GM21825 (cell line): Measurements from ENCODE around the gene CEND1.

Source experiments
- ATAC-seq: cut with Tn5 transposase; IDR thresholded peaks from one replicate; pipeline ENCODE4 v1.9.1; 2021; ENCODE audit warnings: mild to moderate bottlenecking, moderate library complexity; ENCODE audit not compliant: unreplicated experiment

The CEND1 gene

DNA sequence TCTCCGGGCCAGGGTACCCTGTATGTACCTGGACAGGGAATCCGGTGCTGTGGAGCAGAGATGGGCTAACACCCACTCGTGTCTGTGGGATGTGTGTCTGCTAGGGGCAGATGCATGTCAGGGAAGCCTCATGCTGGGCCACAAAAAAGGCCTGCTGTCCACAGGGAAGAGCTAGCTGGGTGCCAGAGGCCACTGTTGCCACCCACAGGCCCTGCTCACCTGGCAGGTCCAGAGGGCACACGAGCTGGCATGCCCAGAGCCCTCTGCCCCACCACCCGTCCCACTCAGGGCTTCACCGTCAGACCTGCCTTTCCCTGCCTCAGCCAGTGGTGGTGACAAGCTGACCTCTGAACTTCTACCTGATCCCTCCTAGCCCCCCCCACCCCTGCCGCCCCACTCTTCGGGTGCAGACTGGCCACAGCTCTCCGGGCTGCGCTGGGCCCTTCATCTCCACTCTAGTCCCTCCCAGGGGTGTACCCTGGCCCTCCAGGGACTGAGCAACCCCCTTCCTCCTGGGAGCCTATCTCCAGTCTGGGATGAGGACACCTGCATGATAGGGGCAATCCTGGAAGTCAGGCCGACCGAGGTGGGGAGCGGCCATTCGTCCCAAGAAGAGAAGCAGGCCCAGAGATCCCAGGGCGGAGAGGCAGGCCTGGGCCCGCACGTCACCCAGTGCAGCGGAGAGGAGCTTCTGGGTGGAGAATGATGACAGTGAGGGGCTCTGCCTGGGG is 6.8 kb upstream of the CEND1 start:
- ATAC-seq = peak; percentile 0

DNA sequence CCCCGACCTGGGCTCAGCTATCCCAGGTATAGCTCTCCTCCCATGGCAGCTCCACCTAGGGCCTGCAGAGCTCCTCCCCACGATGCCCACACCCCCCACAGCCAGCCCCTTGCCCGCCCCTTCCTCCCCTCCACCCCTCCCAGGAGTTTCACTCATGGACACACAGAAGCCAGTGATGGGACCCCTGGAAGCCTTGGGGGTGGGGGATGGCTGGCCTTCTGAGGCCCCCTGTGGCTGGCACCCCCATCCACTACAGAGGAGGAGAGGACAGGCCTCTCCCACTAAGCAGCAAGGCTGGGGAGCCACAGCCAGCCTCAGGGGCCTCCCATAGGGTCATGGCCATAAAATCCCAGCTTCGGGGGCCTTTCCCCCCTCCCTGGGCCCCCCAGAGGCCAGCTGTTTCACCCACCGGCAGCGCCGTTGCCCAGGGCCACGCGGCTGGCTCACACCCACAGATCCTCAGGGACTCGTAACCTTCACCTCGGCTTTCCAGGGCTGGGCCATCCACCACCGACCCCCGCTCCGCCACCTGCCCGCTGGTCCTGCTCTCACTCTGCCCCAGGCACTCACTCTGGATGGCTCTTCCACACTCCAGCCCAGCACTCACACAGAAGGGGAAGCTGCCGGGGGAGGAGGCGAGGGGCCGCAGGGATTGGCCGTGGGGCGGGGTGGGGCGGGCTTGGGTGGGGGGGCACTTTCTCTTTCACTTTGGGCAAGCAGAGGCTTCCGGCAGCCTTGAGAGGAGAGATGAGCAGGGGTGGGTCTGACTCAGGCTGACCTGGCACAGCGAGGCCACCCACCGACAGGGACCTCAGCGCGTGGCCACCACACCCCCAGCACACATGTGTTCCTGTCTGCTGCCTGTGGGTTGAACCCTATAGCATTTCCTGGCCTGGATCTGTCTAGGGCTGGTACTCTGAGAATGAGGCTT is 6.0 kb upstream of the CEND1 start:
- peak; percentile 31 for ATAC-seq

DNA sequence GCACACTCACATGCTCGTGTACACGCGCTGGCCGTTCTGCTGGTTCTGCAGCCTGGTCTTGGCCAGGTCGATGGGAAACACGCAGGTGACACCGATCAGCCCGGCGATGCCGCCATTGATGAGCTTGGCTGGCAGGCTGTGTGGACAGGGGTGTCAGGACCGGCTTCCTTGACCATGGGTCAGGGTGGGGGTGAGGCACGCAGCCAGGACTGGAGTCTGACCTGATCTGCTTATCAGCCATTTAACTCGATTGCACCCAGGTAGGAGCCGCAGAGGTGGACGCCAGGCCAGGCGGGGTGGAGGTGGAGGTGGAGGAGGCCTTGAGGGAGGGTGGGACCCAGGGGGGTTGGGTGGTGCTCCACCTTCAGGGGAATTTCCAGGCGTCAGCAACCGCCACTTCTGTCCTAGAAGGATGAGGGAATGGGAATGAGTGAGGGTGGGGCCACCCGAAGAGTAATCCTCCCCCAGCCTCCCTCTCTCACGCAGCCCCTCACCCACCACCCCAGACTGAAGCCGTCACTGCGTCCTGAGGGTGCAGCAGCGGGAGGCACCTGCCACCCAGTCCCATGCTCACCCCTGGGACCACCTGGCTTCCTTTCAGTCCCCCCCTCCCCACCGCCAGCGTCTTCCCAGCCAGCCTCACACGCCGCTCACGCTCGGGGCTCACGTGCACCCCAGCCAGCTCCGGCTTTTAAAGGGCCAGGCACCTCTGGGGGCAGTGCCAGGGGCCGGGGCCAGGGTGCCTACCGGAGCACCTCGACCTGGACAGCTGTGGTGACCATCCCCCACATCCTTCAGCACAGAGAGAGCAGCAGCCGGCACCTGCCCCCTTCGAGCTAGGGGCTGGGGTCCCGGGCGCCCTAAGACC is 5.1 kb upstream of the CEND1 start:
- no peak for ATAC-seq

DNA sequence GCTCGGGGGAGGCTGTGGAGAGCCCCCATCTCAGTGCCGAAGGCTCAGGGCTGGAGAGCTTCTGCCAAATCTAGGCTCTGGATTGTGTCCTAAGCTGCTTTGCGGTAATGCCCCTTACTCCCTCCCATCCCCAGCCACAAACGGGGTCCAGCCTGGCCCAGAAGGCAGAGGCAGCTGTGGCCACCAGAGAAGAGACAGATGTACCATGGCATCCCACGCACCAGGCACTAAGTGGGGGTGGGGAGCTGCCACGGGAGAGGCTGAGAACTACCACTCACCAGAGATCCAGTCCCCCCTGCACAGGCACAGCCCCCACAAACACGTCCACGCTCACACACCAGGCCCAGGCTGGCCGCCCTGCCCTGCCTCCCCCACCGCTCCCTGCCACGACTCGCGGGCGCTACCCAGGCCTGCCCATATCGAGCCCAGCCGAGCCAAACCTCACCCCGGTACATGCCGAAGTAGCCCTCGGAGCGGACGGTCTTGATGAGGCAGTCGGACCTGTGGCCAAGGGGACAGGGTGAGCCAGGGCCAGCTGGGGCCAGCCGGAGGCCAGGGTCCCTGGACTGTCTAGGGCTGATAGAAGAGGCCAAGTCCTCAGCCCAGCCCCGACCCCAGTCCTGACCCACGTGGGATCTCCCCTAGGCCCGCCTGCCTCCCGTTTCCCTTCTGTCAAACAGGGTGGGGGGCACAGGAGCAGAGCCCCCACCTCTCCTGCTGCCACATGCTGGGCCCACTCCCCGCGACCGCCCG is 4.3 kb upstream of the CEND1 start:
- no peak for ATAC-seq

DNA sequence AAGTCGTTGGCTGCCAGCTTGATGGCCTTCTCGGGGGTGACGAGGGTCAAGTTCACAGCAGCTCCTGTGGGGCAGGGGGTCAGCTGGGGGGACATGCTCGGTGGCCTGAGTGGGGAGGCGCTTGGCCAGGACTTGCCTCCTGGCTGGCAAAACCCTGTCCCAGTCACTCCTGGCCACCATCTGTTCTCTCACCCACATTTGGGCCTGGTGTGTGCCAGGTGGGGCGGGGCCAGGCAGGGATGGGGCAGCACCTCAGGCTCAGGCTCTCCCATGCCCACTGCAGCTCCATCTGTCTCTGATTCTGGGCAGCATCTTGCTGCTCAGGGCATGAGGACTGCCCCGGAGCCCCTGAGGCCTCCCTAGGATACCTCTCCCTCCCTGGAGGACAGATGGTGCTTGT is 3.7 kb upstream of the CEND1 start:
- no peak for ATAC-seq

DNA sequence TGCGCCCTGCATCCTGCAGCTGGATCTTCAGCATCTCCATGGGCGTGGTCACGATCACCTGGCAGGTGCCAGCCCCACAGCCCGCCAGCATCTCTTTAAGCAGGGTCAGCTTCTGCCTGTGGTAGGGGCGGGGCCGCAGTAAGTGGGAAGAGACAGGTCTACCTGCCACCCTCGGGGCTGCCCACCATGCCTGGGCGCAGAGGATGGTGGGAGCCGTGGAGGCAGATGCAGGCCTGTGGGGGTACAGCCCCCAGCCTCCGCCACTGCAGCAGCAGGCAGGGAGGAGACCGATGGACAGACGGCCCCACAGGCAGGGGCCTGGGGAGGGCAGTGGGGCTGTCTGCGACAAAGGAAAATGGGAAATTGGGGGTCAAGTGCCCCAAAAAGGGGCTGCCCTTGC is 3.0 kb upstream of the CEND1 start:
- ATAC-seq = no peak

DNA sequence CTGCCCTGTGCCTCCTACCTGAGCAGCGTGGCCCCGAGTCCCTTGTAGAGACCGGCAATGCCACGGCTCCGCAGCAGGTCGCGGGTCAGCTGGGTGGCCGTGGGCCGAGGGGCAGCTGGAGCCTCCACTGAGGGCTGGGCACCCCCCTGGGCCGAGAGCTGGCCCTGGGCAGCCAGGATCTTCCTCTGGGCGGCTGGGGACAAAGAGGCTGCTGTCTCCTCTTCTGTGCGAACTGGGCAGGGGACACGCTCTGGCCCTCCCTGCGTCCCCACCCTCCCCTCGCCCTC is 2.6 kb upstream of the CEND1 start:
- ATAC-seq = no peak

DNA sequence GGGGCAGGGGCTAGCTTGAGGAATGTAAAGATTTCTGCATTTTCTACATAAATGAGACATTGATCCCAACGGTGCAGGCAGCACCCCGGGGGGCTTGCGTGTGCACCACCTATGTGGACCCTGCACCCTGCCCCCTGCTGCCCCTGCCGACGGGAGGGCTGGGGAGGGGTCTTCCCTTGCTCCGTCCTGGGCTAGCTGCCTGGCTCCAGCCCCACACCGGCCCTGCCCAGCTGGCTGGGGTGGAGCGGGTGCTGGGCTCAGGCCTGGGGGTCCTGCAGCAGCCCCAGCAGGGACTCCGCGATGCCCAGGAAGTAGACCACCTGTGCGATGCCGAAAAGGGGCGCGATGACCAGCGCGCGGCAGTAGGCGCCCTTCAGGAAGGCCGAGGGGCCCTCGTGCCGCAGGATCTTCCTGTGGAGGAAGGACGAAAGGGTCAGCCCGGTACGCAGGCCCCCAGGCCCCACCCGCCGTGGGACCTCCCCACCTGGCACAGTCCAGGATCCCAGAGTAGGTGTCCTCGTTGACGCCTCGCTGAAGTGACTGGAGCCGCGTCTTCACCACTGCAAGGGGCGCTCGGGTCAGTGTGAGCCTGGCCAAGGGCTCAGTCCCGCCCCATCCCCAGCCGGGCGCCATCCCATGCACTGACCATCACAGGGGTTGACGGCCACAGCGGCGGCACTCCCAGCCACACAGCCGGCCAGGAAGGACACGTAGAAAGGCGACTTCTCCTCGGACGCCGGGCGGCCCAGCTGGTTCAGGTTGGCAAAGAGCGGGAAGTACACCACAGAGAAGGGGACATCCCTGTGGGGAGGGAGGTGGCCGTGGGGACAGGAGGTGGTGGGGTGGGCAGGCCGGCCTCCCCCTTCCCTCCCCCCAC is 2.0 kb upstream of the CEND1 start:
- ATAC-seq = no peak

DNA sequence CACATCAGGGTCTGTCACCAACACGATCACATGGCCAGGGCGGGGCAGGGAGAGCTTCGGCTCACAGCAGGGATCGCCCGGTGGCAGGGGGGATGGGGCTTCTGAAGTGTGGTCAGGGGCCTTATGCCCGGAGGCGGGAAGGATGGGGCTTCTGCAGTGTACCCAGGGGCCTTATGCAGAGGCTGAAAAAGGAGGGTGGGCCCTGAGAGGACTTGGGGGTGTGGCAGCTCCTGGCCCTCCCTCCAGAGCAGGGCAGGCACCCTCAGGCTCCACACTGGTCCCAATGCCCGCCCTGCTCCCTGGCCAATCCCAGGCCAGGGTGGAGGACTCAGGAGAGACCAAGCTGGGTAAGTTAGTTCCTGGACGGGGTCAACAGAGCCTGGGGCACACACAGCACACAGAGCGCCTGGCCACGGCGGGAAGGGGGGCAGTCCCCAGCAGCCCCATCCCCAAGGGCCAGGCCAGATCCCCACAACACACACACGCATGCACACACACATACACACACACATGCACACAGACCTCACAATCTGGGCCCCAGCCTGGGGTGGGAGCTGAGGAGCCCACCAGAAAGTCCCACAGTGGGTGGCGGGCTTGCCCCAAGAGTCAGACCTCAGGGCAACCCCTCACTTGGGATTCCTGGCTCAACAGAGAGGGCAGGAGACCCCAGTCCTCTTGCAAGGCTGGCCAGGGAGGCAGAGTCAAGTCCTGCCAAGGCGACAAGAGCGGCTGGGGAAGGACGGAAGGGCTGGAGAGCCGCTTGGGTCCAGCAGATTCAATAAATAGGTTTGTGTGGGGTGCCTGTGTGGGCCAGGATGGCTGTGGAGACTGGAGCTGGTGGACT is 1.1 kb upstream of the CEND1 start:
- no peak for ATAC-seq

DNA sequence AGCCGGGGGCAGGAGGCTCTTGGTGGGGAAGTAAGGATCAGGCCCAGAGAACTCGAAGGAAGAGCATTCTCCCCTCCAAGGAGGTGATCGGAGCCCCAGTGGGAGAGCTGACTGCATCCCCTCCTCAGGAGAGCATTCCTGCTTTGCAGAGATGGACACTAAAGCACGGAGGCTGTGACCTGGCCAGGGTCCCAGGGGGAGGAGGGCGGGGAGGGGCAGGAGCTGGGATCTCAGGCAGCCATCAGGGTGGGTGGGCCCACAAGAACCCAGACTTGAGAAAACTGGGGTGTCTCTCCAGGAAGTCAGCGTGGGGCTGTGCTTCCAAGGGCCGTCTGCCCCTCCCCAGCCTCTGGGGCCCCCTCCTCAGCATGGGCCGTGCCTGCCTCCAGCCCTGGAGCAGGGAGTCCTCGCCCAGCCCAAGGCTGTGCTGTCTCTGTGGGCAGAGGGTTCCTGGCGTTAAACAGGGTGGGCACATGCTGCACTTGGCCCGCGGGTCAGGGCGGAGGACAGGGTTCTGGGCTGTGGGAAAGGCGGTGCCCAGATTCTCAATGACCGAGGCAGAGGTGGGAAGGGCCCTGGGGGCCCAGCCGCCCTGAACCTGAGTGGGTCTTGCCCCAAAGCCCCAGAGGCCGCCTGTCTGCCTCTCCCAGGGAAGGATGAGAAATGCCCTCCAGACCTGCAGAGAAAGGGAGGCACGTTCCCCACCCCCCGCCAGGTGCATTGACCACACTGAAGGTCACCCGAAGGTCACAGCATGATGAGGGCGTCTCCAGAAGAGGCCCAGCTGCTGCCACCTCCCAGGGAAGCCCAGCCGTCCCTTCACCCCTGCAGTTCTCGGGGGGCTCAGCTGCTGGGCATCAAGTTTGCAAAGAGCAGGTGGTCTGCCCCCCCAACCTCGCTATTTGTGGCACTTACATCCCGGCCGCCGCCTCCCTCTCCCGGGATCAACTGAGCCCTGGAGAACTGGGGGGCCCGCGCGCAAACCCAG is 643 bp downstream of the CEND1 start:
- no peak for ATAC-seq

DNA sequence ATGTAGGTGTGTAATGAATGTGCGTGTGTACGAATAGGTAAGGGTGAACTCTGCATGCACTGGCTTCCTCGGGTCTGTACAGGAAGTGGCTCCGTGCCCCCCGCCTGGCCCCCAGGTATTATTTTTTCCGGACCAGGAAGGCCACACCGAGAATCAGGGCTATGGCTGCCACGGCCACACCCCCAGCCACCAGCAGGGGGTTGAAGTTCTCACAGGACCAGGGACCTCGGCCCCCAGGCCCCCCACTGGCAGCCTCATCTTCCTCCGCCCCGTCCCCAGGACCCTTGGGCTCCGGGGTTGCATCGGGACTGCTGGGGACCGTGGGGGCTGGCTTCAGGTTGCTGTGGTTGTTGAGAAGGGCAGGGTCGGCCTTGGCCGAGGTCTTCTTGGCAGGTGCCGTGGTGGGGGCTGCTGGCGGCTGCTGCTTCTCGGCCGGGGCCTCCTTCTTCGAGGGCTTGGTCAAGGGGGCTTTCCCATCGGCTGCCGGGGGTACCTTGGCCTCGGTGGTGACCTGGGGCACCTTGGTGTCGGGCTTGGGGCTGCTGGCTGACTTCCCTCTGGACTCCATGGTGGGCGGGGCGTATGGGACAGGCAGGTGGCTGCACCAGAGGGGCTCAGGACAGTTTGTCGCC is 1.8 kb downstream of the CEND1 start:
- ATAC-seq = no peak

DNA sequence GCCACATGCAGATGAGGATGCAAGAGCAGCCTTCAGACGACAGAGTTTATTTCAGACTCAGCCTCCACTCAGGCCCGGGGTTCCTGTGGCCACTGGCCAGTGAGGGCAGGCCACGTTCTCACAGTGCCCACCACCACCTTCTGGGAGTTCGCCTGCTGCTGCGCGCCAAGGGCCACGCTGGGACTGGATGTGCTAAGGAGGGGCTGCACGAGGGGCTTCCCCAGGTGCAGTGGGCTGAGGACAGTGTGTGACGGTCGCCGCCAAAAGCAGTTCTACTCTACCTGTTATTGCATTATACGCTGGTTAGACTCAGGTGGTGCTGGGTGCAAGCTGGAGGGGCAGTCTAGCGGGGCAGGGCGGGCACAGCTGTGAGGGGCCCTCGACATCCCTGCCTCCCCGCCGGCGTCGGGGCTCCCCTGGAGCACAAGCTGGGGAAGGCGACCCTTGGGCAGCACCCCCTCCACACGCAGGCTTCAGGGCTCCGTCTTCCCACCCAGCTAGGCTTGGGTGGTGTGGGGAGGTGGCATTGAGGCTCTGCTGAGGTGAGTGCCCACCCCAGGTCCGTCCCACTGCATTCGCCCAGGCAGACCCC is 2.7 kb downstream of the CEND1 start:
- no peak for ATAC-seq

DNA sequence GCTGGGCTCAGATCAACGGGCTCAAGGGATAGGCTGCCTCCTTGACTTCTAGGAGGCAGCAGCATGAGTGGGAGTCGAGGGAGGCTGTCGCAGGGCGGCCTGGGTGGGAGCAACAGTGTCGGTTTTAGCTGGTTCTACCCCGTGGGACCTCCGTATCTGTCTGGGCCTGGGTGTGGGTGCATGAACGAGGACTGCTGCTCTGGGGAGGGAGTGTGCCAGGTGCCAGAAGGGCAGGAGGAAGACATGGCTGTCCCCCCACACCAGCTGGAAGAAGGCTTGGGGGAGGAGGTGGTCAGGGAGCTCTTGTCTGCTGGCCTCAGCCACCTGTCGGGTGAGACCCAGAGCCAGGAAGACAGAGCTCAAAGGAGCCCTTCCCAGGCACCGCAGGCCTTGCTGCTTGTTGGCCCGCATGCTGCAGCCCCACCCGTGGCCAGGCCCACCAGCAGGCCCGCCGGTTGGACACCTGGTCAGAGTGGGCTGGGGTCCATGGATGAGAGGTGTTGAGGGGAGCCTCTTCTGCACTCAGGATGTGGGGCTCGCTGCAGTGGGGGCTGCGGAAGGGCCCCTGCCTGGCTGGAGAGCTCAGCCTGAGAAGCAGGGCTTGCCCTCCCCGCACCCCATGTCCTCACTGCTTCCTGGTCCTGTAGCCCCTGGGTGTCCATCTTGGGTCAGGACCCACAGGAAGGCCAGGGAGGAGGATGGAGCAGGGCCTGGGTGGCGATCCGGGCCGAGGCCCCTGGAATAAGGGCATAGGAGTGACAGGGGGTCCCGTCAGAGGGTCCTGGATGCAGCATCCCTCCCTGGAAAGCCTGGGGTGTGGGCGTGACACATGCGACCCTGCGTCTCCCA is 3.4 kb downstream of the CEND1 start:
- ATAC-seq = no peak

DNA sequence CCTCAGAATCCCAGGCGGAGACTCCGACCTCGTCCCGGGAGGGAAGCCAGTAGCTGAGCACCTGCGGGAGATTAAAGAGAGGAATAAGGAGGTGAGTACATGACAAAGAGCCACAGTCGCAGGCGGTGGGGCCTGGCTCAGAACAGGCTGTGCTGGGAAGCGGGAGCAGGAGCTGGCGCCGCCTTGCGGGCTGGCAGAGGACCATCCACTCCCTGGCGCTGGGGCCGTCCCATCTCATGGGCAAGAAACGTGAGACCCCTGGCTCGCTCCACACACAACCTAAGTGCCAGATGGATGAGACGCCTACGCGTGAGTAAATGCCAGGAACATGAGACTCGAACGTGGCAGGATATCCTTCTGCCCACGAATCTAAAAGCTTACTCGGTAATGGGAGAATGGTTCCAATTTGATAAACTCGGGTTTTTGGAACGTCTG is 6.3 kb downstream of the CEND1 start:
- ATAC-seq = no peak

DNA sequence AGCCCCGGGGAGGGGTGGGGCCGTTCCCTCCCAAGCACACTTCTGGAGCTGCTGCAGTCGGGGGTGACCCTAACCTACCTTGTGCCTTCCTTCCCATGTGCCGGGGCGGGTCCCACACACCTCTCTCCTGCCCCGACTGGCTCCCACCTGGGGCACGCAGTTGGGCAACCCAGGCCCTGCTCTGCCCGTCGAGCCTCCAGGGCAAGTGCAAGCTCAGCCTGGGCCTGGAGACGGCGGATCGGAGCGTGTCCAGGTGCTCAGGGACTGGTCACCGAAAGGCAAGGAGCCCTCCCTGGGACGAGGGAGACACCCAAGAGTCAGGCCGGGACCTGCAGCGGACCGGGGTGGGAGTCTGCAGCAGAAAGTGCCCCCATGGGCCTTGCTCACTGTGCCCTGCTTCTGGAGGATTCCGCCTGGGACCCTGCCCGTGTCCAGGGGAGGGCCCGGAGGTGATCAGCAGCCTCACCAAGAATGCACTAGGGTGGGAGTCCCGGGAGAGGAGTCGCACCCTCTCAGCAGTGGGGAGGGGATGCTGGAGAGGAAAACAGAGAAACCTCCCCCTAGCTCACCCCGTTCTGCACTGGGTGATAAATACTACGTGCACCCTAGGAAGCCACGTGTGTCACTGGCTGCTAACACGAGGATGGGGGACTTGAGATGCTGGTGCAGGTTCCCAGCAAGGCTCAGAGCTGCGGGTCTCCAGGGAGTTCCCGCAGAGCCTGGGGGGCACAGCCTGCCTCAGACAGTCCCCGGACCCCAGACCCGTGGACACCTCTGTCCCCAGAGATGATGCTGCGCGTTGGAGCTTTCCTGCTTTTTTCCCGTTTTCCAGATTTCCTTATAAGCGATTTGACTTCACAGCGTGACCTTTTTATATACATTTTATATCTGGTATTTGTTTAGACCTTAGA is 7.4 kb downstream of the CEND1 start:
- ATAC-seq = no peak
